HCT116 (cell line): Measurements from ENCODE around the gene SV2A. TPM values are rescaled to one million over a fixed set of nuclear protein-coding genes. Genes with fewer than 3 reads are reported as not detected.

ENCODE experiments used
- ATAC-seq: fragments of 200-7000 bp; cut with Tn5 transposase; 2 replicates; pipeline ENCODE4 v1.9.1; 2020; ENCODE audit warnings: mild to moderate bottlenecking, moderate library complexity
- BruUV-seq: library from RNA; stranded (reverse); fragments of 400-500 nt; replicated peaks from 2 replicates; lab custom pipeline; 2021; lab: Mats Ljungman, UMichigan
- CTCF ChIA-PET: fragments of 300-600 bp; sonication (Branson Sonifier 250); formaldehyde crosslinking; loops from one replicate; lab custom pipeline; 2021; ENCODE audit warnings: antibody characterized with exemption; lab: Charles Lee
- POLR2A ChIA-PET: fragments of 300-600, 350-600 bp; sonication (Branson Sonifier 250); formaldehyde crosslinking; loops from one replicate; lab custom pipeline; 2021; ENCODE audit warnings: antibody characterized with exemption; lab: Charles Lee
- RAD21 ChIA-PET, 2 experiments: fragments of 300-600 bp; sonication (Branson Sonifier 250); formaldehyde crosslinking; loops; one replicate each; lab custom pipeline; 2023; ENCODE audit warnings: low total read pairs in 2 of 2; ENCODE audit not compliant: uncharacterized antibody in 2 of 2, unreplicated experiment in 2 of 2, low non-redundant PET in 1 of 2; lab: Charles Lee
- DNase-seq: peaks from one replicate; pipeline ENCODE4 v3.0.0-alpha.2; 2010; ENCODE audit warnings: low read depth, low spot score
- H2AFZ ChIP-seq: fragments of 200-600 bp; shearing (Covaris generic), sonication (generic); 2 replicates; pipeline ENCODE4 v1.6.1; 2017; ENCODE audit warnings: low read depth, mixed run types, mixed read lengths, antibody characterized with exemption, low read length; ENCODE audit not compliant: poor library complexity, severe bottlenecking
- H3K27ac ChIP-seq: 2 replicates; pipeline ENCODE4 v1.5.1; 2012; ENCODE audit warnings: low read depth, low read length
- H3K27me3 ChIP-seq: fragments of 200-600 bp; sonication (generic); 2 replicates; pipeline ENCODE4 v1.6.1; 2016; ENCODE audit warnings: mixed run types, low read length, mixed read lengths; ENCODE audit not compliant: insufficient read depth
- H3K36me3 ChIP-seq, 2 experiments: fragments of 200-500 bp in 1 of 2; fragments of 200-600 bp in 1 of 2; sonication (Bioruptor generic) in 1 of 2; sonication (generic) in 1 of 2; 2 replicates each; pipeline versions ENCODE4 v1.5.1 to v1.6.1; 2014 to 2016; ENCODE audit warnings: low read length in 2 of 2, inconsistent platforms in 1 of 2, mixed read lengths in 1 of 2, mixed run types in 1 of 2; ENCODE audit not compliant: insufficient read depth in 2 of 2, control insufficient read depth in 1 of 2
- H3K4me1 ChIP-seq, 2 experiments: fragments of 200-600 bp in 1 of 2; sonication (generic) in 1 of 2; 2 replicates each; pipeline versions ENCODE4 v1.5.1 to v1.6.1; 2012 to 2017; ENCODE audit warnings: low read length in 2 of 2, inconsistent platforms in 1 of 2, mild to moderate bottlenecking in 1 of 2, mixed read lengths in 1 of 2, mixed run types in 1 of 2, moderate library complexity in 1 of 2; ENCODE audit not compliant: insufficient read depth in 2 of 2, control insufficient read depth in 1 of 2
- H3K4me2 ChIP-seq: fragments of 200-600 bp; sonication (generic); 2 replicates; pipeline ENCODE4 v1.6.1; 2017; ENCODE audit warnings: mixed run types, low read length, mixed read lengths
- H3K4me3 ChIP-seq, 2 experiments: fragments of 200-600 bp in 1 of 2; sonication (generic) in 1 of 2; replicated peaks in 1 of 2; 2 replicates each; pipeline ENCODE4 v1.5.1; 2011 to 2016; ENCODE audit warnings: low read length in 2 of 2, control low read depth in 1 of 2, low read depth in 1 of 2, mild to moderate bottlenecking in 1 of 2, mixed read lengths in 1 of 2, mixed run types in 1 of 2
- H3K79me2 ChIP-seq: fragments of 200-600 bp; sonication (generic); 2 replicates; pipeline ENCODE4 v1.6.1; 2017; ENCODE audit warnings: mild to moderate bottlenecking, mixed run types, low read length, moderate library complexity, mixed read lengths; ENCODE audit not compliant: insufficient read depth
- H3K9ac ChIP-seq: fragments of 200-600 bp; sonication (generic); 2 replicates; pipeline ENCODE4 v1.6.1; 2016; ENCODE audit warnings: low read length, mixed read lengths
- H3K9me2 ChIP-seq: fragments of 200-600 bp; sonication (generic), shearing (Covaris generic); 2 replicates; pipeline ENCODE4 v1.6.1; 2017; ENCODE audit warnings: mixed run types, mild to moderate bottlenecking, moderate library complexity; ENCODE audit not compliant: insufficient read depth
- H3K9me3 ChIP-seq, 2 experiments: fragments of 200-500 bp in 1 of 2; fragments of 200-600 bp in 1 of 2; sonication (Bioruptor generic) in 1 of 2; sonication (generic) in 1 of 2; 2 replicates each; pipeline ENCODE4 v1.6.1; 2014 to 2017; ENCODE audit warnings: low read length in 2 of 2, mixed read lengths in 2 of 2, inconsistent platforms in 1 of 2, low read depth in 1 of 2, mild to moderate bottlenecking in 1 of 2, mixed run types in 1 of 2, moderate library complexity in 1 of 2; ENCODE audit not compliant: control insufficient read depth in 1 of 2, insufficient read depth in 1 of 2
- H4K20me1 ChIP-seq: fragments of 200-600 bp; sonication (generic), shearing (Covaris generic); 2 replicates; pipeline ENCODE4 v1.6.1; 2017; ENCODE audit warnings: mixed run types, mild to moderate bottlenecking, moderate library complexity; ENCODE audit not compliant: insufficient read depth
- CBX3 ChIP-seq: IDR thresholded peaks from 2 replicates; pipeline ENCODE4 v1.6.1; 2012; ENCODE audit warnings: low read depth
- CEBPB ChIP-seq: IDR thresholded peaks from 2 replicates; pipeline ENCODE4 v1.6.1; 2012; ENCODE audit warnings: low read depth
- EGR1 ChIP-seq: IDR thresholded peaks from 2 replicates; pipeline ENCODE4 v1.6.1; 2012; ENCODE audit warnings: low read depth
- ELF1 ChIP-seq: IDR thresholded peaks from 2 replicates; pipeline ENCODE4 v1.6.1; 2012; ENCODE audit warnings: low read depth, borderline replicate concordance
- EZH2 ChIP-seq: fragments of 200-600 bp; sonication (generic); IDR thresholded peaks from 2 replicates; pipeline ENCODE4 v1.6.1; 2017; ENCODE audit warnings: antibody characterized with exemption, mixed run types
- POLR2AphosphoS5 ChIP-seq: IDR thresholded peaks from 2 replicates; pipeline ENCODE4 v1.6.1; 2011; ENCODE audit warnings: mild to moderate bottlenecking, low read depth, low read length, moderate library complexity
- RAD21 ChIP-seq: IDR thresholded peaks from 2 replicates; pipeline ENCODE4 v1.6.1; 2012; ENCODE audit warnings: low read depth, mild to moderate bottlenecking
- SIN3A ChIP-seq: IDR thresholded peaks from 2 replicates; pipeline ENCODE4 v1.6.1; 2012; ENCODE audit warnings: low read depth
- SP1 ChIP-seq: IDR thresholded peaks from 2 replicates; pipeline ENCODE4 v1.6.1; 2012; ENCODE audit warnings: low read depth
- SRF ChIP-seq: IDR thresholded peaks from 2 replicates; pipeline ENCODE4 v1.6.1; 2012; ENCODE audit warnings: low read depth
- TCF7L2 ChIP-seq: IDR thresholded peaks from 2 replicates; pipeline ENCODE4 v1.7.0; 2011; ENCODE audit warnings: borderline replicate concordance, inconsistent platforms; ENCODE audit not compliant: insufficient read depth, insufficient read length; ENCODE audit errors: extremely low read depth
- intact Hi-C: fragments of 100-400 bp; cut with micrococcal nuclease; formaldehyde crosslinking; loops from 2 replicates; pipeline ENCODE4 v1.10.0; 2022
- total RNA-seq: library from RNA; stranded (reverse); gene quantifications from one replicate; pipeline ENCODE4 v1.2.1, GENCODE V29; 2021; ENCODE audit not compliant: unreplicated experiment
- TF ChIP-seq, protein P1 (sequence below): IDR thresholded peaks from 2 replicates; pipeline ENCODE4 v1.6.1; 2011; ENCODE audit warnings: mild to moderate bottlenecking, low read length, moderate library complexity; ENCODE audit not compliant: insufficient replicate concordance; ENCODE audit errors: extremely low read depth
- TF ChIP-seq, protein P2 (sequence below): IDR thresholded peaks from 2 replicates; pipeline ENCODE4 v1.6.1; 2012

SV2A gene
- total RNA-seq, 1 experiment from 2014 or later, result 0.15 TPM

DNA sequence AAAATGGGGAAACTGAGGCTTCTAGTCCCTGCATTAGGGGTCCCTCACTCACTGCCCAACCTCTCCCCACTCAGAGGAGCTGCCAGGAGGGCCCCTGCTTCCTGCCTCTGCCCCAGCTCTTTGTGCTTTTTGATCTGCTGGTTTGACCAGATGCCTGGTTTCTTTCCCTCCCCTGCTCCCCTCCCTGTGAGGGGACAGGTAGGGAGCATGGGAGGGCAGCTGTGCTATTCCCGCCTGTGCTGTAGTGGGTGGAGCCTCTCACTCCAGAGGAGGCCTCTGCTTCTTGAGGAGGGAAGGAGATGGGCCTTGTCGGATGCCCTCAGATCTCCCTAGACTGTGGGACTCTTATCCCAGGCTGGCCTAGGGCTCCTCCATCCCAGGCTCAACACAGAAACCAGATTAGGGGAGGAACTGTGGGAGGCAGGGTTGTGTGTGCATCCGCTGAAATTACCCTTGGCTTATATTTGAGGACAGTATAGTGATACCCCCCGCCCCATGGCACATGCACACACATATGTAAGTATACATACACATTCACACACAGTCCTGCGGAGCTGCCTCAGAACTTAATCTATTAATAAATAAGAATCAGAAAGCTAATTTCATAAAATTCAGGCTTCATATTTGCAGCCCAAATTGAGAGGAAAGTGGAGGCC, 13.7 kb downstream of the SV2A start:
- POLR2A ChIA-PET, result no interaction called here
- intact Hi-C loops, result no loop called here
- no peak overlapping the region for H3K4me3 ChIP-seq
- H3K36me3 ChIP-seq, result no peaks in the 10 kb centered on the region; a peak in 1 of 4 replicates
- H3K27ac ChIP-seq, result no peak overlapping the region
- no peaks in the 10 kb centered on the region for H3K27me3 ChIP-seq
- RAD21 ChIA-PET, result interaction anchor here in 1 of 2 experiments (0.6 kb wide), 1 partner anchor 1054 kb away, joined by 3 read pairs; no protein-coding TSS in a partner anchor
- CTCF ChIA-PET, result no interaction called here
- no peaks in the 10 kb centered on the region for H3K9me2 ChIP-seq
- peaks cover 8% of the 10 kb centered on the region for H3K79me2 ChIP-seq
- no peaks in the 10 kb centered on the region for H3K9me3 ChIP-seq
- no peaks in the 10 kb centered on the region for H4K20me1 ChIP-seq
- TF ChIP-seq CEBPB (no peak), SRF (no peak), POLR2AphosphoS5 (no peak)
- DNase-seq, result no peak
- no TSS peak for BruUV-seq
- no peak overlapping the region for H3K9ac ChIP-seq
- H3K4me2 ChIP-seq, result no peak overlapping the region
- H3K4me1 ChIP-seq, result peaks cover 0 to 14% of the 10 kb centered on the region in 2 experiments; a peak in 2 of 4 replicates
- no peak for ATAC-seq
- no peak overlapping the region for H2AFZ ChIP-seq

DNA sequence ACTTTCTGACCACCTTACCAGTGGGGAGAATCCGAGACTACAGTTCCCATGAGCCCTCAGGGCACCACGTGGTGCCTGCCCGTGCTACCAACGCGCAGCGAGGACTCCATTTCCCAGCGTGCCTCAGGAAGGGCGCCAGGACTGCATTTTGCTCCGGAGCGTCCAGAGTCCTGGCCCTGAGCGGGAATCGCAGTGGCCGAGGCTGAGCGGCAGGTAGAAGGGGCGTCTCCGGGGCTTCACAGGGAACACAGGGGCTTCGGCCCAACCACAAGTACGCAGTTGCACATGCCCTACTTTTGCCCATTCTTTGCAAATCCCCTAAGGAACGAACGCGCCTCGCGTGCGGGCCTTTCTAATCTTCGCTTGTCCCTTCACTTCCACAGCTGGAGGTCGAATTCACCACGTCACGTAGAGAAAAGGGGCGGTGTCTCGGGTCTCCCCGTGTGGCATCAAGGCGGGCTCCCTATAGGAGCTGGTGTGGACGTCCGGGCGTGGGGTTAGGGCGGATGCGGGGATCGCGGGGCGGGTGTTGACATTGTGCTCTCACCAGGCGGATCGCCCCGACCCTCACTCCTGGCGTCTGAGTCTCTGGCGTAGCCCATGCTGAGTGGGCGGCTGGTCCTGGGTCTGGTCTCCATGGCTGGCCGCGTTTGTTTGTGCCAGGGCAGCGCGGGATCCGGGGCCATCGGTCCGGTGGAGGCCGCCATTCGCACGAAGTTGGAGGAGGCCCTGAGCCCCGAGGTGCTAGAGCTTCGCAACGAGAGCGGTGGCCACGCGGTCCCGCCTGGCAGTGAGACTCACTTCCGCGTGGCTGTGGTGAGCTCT, 18.0 kb downstream of the SV2A start, which contains the start of gene BOLA1:
Gene BOLA1, plus strand, starts transcription at position 109 of the 825 bp plus-strand sequence. Its CDS starts 492 bp downstream, at position 601.
- peaks cover 0 to 14% of the 10 kb centered on the region in 2 experiments; a peak in 2 of 4 replicates for H3K4me1 ChIP-seq
- H3K9me3 ChIP-seq, result no peaks in the 10 kb centered on the region
- no peaks in the 10 kb centered on the region for H3K9me2 ChIP-seq
- ChIA-PET POLR2A (interaction anchor here (1.0 to 1.3 kb wide), 2 partner anchors 12 to 29 kb away, joined by 3 to 8 read pairs; a partner anchor contains a TSS), RAD21 (no interaction called here), CTCF (interaction anchor here (1.3 kb wide), 1 partner anchor 11 kb away, joined by 3 read pairs; no protein-coding TSS in a partner anchor)
- H2AFZ ChIP-seq, result peak within 1 kb of the TSS; percentile 55
- DNase-seq (peak; percentile 86), ATAC-seq (peak; percentile 97)
- intact Hi-C loops, result no loop called here
- H4K20me1 ChIP-seq, result no peaks in the 10 kb centered on the region
- H3K79me2 ChIP-seq, result peaks cover 8% of the 10 kb centered on the region
- peak within 1 kb of the TSS; percentile 93 for H3K4me2 ChIP-seq
- H3K36me3 ChIP-seq, result no peaks in the 10 kb centered on the region; a peak in 1 of 4 replicates
- peak within 1 kb of the TSS; percentile 70 for H3K27ac ChIP-seq
- H3K27me3 ChIP-seq, result no peaks in the 10 kb centered on the region
- H3K4me3 ChIP-seq, result peak within 1 kb of the TSS; percentile 59 to 73
- TSS peak; percentile 83 for BruUV-seq
- H3K9ac ChIP-seq, result peak within 1 kb of the TSS; percentile 80
- TF ChIP-seq SIN3A, result no peak; the same call in 1 of the 2 replicates
- no peak for TF ChIP-seq EGR1
- TF ChIP-seq, protein P1, sequence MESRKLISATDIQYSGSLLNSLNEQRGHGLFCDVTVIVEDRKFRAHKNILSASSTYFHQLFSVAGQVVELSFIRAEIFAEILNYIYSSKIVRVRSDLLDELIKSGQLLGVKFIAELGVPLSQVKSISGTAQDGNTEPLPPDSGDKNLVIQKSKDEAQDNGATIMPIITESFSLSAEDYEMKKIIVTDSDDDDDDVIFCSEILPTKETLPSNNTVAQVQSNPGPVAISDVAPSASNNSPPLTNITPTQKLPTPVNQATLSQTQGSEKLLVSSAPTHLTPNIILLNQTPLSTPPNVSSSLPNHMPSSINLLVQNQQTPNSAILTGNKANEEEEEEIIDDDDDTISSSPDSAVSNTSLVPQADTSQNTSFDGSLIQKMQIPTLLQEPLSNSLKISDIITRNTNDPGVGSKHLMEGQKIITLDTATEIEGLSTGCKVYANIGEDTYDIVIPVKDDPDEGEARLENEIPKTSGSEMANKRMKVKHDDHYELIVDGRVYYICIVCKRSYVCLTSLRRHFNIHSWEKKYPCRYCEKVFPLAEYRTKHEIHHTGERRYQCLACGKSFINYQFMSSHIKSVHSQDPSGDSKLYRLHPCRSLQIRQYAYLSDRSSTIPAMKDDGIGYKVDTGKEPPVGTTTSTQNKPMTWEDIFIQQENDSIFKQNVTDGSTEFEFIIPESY, result no peak
- TF ChIP-seq ELF1, result no peak; the same call in 1 of the 2 replicates
- TF ChIP-seq SRF, result no peak
- TF ChIP-seq TCF7L2, result no peak
- TF ChIP-seq EZH2, result no peak
- TF ChIP-seq CBX3, result peak; percentile 90; the same call in 1 of the 2 replicates
- TF ChIP-seq SP1, result peak; percentile 63
- no peak for TF ChIP-seq RAD21
- TF ChIP-seq, protein P2, sequence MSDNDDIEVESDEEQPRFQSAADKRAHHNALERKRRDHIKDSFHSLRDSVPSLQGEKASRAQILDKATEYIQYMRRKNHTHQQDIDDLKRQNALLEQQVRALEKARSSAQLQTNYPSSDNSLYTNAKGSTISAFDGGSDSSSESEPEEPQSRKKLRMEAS, result peak; percentile 92
